IMR-90 (cell line): ENCODE measurements around the gene DNAJC17. TPM values are rescaled to one million over a fixed set of nuclear protein-coding genes. Genes with fewer than 3 reads are reported as not detected.

Experiments used
- ATAC-seq: fragments of 200-7000 bp; cut with Tn5 transposase; 2 replicates; pipeline ENCODE4 v1.9.1; 2020; ENCODE audit warnings: low read depth, mild to moderate bottlenecking, moderate library complexity
- BruUV-seq: library from RNA; stranded (reverse); fragments of 400-500 nt; replicated peaks from 2 replicates; lab custom pipeline; 2021; lab: Mats Ljungman, UMichigan
- CTCF ChIA-PET: fragments of 300-600 bp; formaldehyde crosslinking; extraction: SDS; loops from one replicate; lab custom pipeline; 2021; ENCODE audit warnings: antibody characterized with exemption; lab: Yijun Ruan, JAX
- POLR2A ChIA-PET: fragments of 300-600 bp; sonication (Branson Sonifier 250); formaldehyde crosslinking; loops from one replicate; lab custom pipeline; 2022; ENCODE audit warnings: antibody characterized with exemption; ENCODE audit not compliant: unreplicated experiment; lab: Charles Lee
- DNase-seq: peaks from one replicate; pipeline ENCODE4 v3.0.0; 2013
- H2AFZ ChIP-seq: replicated peaks from 2 replicates; pipeline ENCODE3; 2013; ENCODE audit warnings: low read length, mild to moderate bottlenecking; ENCODE audit not compliant: poor library complexity
- H2AK5ac ChIP-seq: 2 replicates; pipeline ENCODE4 v1.6.1; 2013; ENCODE audit warnings: low read depth, low read length, inconsistent platforms
- H2AK9ac ChIP-seq: replicated peaks from 2 replicates; pipeline ENCODE3; 2013; ENCODE audit warnings: mild to moderate bottlenecking, low read depth, low read length, moderate library complexity; ENCODE audit not compliant: poor library complexity
- H2BK120ac ChIP-seq: 2 replicates; pipeline ENCODE4 v1.6.1; 2013; ENCODE audit warnings: low read depth, low read length, inconsistent platforms
- H2BK15ac ChIP-seq: 3 replicates; pipeline ENCODE4 v1.6.1; 2013; ENCODE audit warnings: low read depth, low read length, inconsistent platforms
- H2BK20ac ChIP-seq: 2 replicates; pipeline ENCODE4 v1.6.1; 2013; ENCODE audit warnings: low read depth, mild to moderate bottlenecking, inconsistent platforms, low read length, moderate library complexity
- H2BK5ac ChIP-seq: 2 replicates; pipeline ENCODE4 v1.6.1; 2013; ENCODE audit warnings: mild to moderate bottlenecking, low read depth, low read length, inconsistent platforms; ENCODE audit not compliant: poor library complexity, severe bottlenecking
- H3K14ac ChIP-seq: replicated peaks from 2 replicates; pipeline ENCODE4 v1.6.1; 2013; ENCODE audit warnings: low read depth, low read length, inconsistent platforms
- H3K18ac ChIP-seq: 2 replicates; pipeline ENCODE4 v1.6.1; 2013; ENCODE audit warnings: low read depth, low read length, control low read depth
- H3K23ac ChIP-seq: 2 replicates; pipeline ENCODE4 v1.6.1; 2013; ENCODE audit warnings: low read depth, low read length, inconsistent platforms
- H3K27ac ChIP-seq: 2 replicates; pipeline ENCODE4 v1.5.1; 2013; ENCODE audit warnings: mild to moderate bottlenecking, control low read depth, low read length; ENCODE audit not compliant: insufficient read depth
- H3K27me3 ChIP-seq: 2 replicates; pipeline ENCODE4 v1.6.1; 2013; ENCODE audit warnings: low read length; ENCODE audit not compliant: control insufficient read depth, insufficient read depth
- H3K36me3 ChIP-seq: 2 replicates; pipeline ENCODE4 v1.6.1; 2013; ENCODE audit warnings: low read length, mixed read lengths; ENCODE audit not compliant: control insufficient read depth, insufficient read depth
- H3K4ac ChIP-seq: 2 replicates; pipeline ENCODE4 v1.6.1; 2013; ENCODE audit warnings: low read depth, low read length, inconsistent platforms
- H3K4me1 ChIP-seq: 2 replicates; pipeline ENCODE4 v1.6.1; 2013; ENCODE audit warnings: low read length, mixed read lengths; ENCODE audit not compliant: control insufficient read depth, insufficient read depth
- H3K4me2 ChIP-seq: 2 replicates; pipeline ENCODE4 v1.6.1; 2013; ENCODE audit warnings: low read depth, mild to moderate bottlenecking, control low read depth, low read length, moderate library complexity
- H3K4me3 ChIP-seq: 2 replicates; pipeline ENCODE4 v1.5.1; 2013; ENCODE audit warnings: low read depth, mild to moderate bottlenecking, control low read depth, low read length, moderate library complexity; ENCODE audit not compliant: insufficient read depth
- H3K56ac ChIP-seq: 2 replicates; pipeline ENCODE4 v1.6.1; 2013; ENCODE audit warnings: low read length, inconsistent platforms; ENCODE audit not compliant: insufficient read depth; ENCODE audit errors: extremely low read depth
- H3K79me1 ChIP-seq, 2 experiments: 2 replicates each; pipeline ENCODE4 v1.6.1; 2013; ENCODE audit warnings: low read length in 2 of 2, inconsistent platforms in 1 of 2, low read depth in 1 of 2
- H3K9ac ChIP-seq: 2 replicates; pipeline ENCODE4 v1.6.1; 2013; ENCODE audit warnings: low read depth, low read length, control low read depth
- H3K9me1 ChIP-seq: 2 replicates; pipeline ENCODE4 v1.6.1; 2013; ENCODE audit warnings: low read length, inconsistent platforms; ENCODE audit not compliant: insufficient read depth
- H3K9me3 ChIP-seq: 2 replicates; pipeline ENCODE4 v1.6.1; 2013; ENCODE audit warnings: low read length; ENCODE audit not compliant: control insufficient read depth, insufficient read depth
- H4K20me1 ChIP-seq: 2 replicates; pipeline ENCODE4 v1.6.1; 2013; ENCODE audit warnings: low read length, inconsistent platforms; ENCODE audit not compliant: insufficient read depth
- H4K5ac ChIP-seq: 2 replicates; pipeline ENCODE4 v1.6.1; 2013; ENCODE audit warnings: mild to moderate bottlenecking, low read depth, low read length, control low read depth
- H4K8ac ChIP-seq, 2 experiments: 2 replicates each; pipeline ENCODE4 v1.6.1; 2013; ENCODE audit warnings: low read depth in 2 of 2, low read length in 2 of 2, control low read depth in 1 of 2, inconsistent platforms in 1 of 2
- H4K91ac ChIP-seq: 2 replicates; pipeline ENCODE4 v1.6.1; 2013; ENCODE audit warnings: low read depth, low read length, inconsistent platforms; ENCODE audit not compliant: insufficient read depth
- BHLHE40 ChIP-seq: fragments of 150-350 bp; IDR thresholded peaks from 2 replicates; pipeline ENCODE4 v1.6.1; 2016; ENCODE audit warnings: mild to moderate bottlenecking, low read depth, low read length
- CHD1 ChIP-seq: IDR thresholded peaks from 2 replicates; pipeline ENCODE4 v1.6.1; 2012; ENCODE audit warnings: low read depth, low read length, improper control_type of control experiment
- CTCF ChIP-seq: conservative IDR thresholded peaks from 2 replicates; pipeline ENCODE4 v1.5.1; 2012; ENCODE audit warnings: mild to moderate bottlenecking, low read depth, low read length, improper control_type of control experiment
- ELK1 ChIP-seq: fragments of 150-350 bp; IDR thresholded peaks from 2 replicates; pipeline ENCODE4 v1.6.1; 2016; ENCODE audit warnings: low read depth, mild to moderate bottlenecking, low read length, moderate library complexity, borderline replicate concordance
- FOS ChIP-seq: fragments of 150-350 bp; IDR thresholded peaks from 2 replicates; pipeline ENCODE4 v1.6.1; 2016; ENCODE audit warnings: low read depth, low read length
- MAFK ChIP-seq: IDR thresholded peaks from 2 replicates; pipeline ENCODE4 v1.6.1; 2012; ENCODE audit warnings: low read depth, low read length, improper control_type of control experiment
- MAZ ChIP-seq: IDR thresholded peaks from 2 replicates; pipeline ENCODE4 v1.6.1; 2012; ENCODE audit warnings: low read depth, mild to moderate bottlenecking, low read length, improper control_type of control experiment, moderate library complexity, borderline replicate concordance
- NFE2L2 ChIP-seq: fragments of 150-350 bp; IDR thresholded peaks from 2 replicates; pipeline ENCODE4 v1.6.1; 2016; ENCODE audit warnings: low read depth, mild to moderate bottlenecking, low read length
- POLR2A ChIP-seq: IDR thresholded peaks from 2 replicates; pipeline ENCODE4 v1.6.1; 2012; ENCODE audit warnings: mild to moderate bottlenecking, low read depth, low read length
- RAD21 ChIP-seq: IDR thresholded peaks from 2 replicates; pipeline ENCODE4 v1.6.1; 2012; ENCODE audit warnings: low read length, improper control_type of control experiment
- RFX5 ChIP-seq: IDR thresholded peaks from 2 replicates; pipeline ENCODE4 v1.8.0; 2012; ENCODE audit warnings: low read depth, mild to moderate bottlenecking, low read length, moderate library complexity
- SMC3 ChIP-seq: fragments of 150-350 bp; IDR thresholded peaks from 2 replicates; pipeline ENCODE4 v1.6.1; 2016; ENCODE audit warnings: low read depth, mild to moderate bottlenecking, antibody characterized with exemption, low read length, moderate library complexity
- WGBS, 2 experiments: methylation state at CpG; one replicate each; pipeline versions ENCODE4 v1.1.5 to v1.1.7; 2013; ENCODE audit warnings: missing lambda C conversion rate in 2 of 2; ENCODE audit not compliant: insufficient read length in 1 of 2; ENCODE audit errors: extremely low coverage in 2 of 2; 5-methylcytosine and 5-hydroxymethylcytosine counted together
- dilution Hi-C: fragments of 300-500 bp; cut with HindIII; formaldehyde crosslinking; loops from one replicate; pipeline ENCODE4 v1.14.3; 2018; ENCODE audit warnings: low sequenced_read_pairs; ENCODE audit not compliant: unreplicated experiment
- in situ Hi-C: fragments of 300-500 bp; cut with MboI; formaldehyde crosslinking; loops from 3 replicates; pipeline ENCODE4 v1.14.3; 2019; ENCODE audit warnings: low sequenced_read_pairs, inconsistent platforms, mixed read lengths
- intact Hi-C: fragments of 100-400 bp; cut with micrococcal nuclease; formaldehyde crosslinking; loops from 2 replicates; pipeline ENCODE4 v1.10.0; 2022
- polyA plus RNA-seq, 3 experiments: library from polyadenylated mRNA; depleted of rRNA; stranded (reverse); fragments of >200 nt; gene quantifications; 2 replicates each; pipeline ENCODE4 v1.2.3, GENCODE V29; 2012; ENCODE audit warnings: low replicate concordance in 1 of 3
- total RNA-seq: library from RNA; depleted of rRNA; stranded (reverse); fragments of >200 nt; gene quantifications from 2 replicates; pipeline ENCODE4 v1.2.3, GENCODE V29; 2012

The DNAJC17 gene
- total and polyA plus RNA-seq, 2 of the 4 experiments (the other 2 are of a cell fraction) = 58.6 to 107 TPM

GRCh38 chr15:40799523-40799922, 7.8 kb downstream of the DNAJC17 start:
- Histone ChIP-seq H3K56ac (no peak overlapping the region), H3K14ac (no peak overlapping the region), H4K20me1 (peaks cover 3% of the 10 kb centered on the region; the same call in 1 of the 2 replicates), H3K4me3 (no peak overlapping the region), H3K9me1 (peaks cover 6% of the 10 kb centered on the region; the same call in 1 of the 2 replicates), H3K27ac (no peak overlapping the region), H2BK120ac (no peak overlapping the region), H3K27me3 (no peaks in the 10 kb centered on the region), H3K36me3 (peaks cover 2% of the 10 kb centered on the region), H3K4ac (no peak overlapping the region), H2AK9ac (no peak overlapping the region), H2AFZ (no peak overlapping the region), H2BK5ac (no peak overlapping the region), H3K18ac (no peak overlapping the region), H4K5ac (no peak overlapping the region), H2AK5ac (no peak overlapping the region), H3K79me1 (peaks cover 36 to 61% of the 10 kb centered on the region in 2 experiments), H3K4me2 (no peak overlapping the region), H2BK20ac (no peak overlapping the region), H4K8ac (no peak overlapping the region), H4K91ac (no peak overlapping the region), H3K9me3 (no peaks in the 10 kb centered on the region), H3K9ac (no peak overlapping the region), H3K4me1 (0 out of 2 replicates have a peak, but pooled peaks cover 1% of the 10 kb centered on the region), H3K23ac (no peak overlapping the region), H2BK15ac (no peak overlapping the region)
- in situ Hi-C loops (no loop called here), intact Hi-C loops (no loop called here), dilution Hi-C loops (no loop called here)
- ATAC-seq (no peak), DNase-seq (no peak)
- CTCF ChIA-PET = no interaction called here
- WGBS, 2 experiments = no CpG with 5 or more reads among the region's 3 CpGs
- POLR2A ChIA-PET = interaction anchor here (0.7 kb wide), 1 partner anchor 74 kb away, joined by 3 read pairs; no protein-coding TSS in a partner anchor
- no TSS peak for BruUV-seq
- TF ChIP-seq MAZ = no peak
- no peak for TF ChIP-seq RFX5
- no peak for TF ChIP-seq ELK1
- TF ChIP-seq NFE2L2 = no peak
- TF ChIP-seq BHLHE40 = no peak
- TF ChIP-seq SMC3 = no peak
- TF ChIP-seq FOS = no peak
- TF ChIP-seq CHD1 = no peak
- no peak for TF ChIP-seq POLR2A
- no peak for TF ChIP-seq MAFK
- TF ChIP-seq RAD21 = no peak
- TF ChIP-seq CTCF = no peak
